HCT116 (cell line): ENCODE measurements around the gene FAM131C. TPM values are rescaled to one million over a fixed set of nuclear protein-coding genes. Genes with fewer than 3 reads are reported as not detected.

Experiments used
- ATAC-seq: fragments of 200-7000 bp; cut with Tn5 transposase; 2 replicates; pipeline ENCODE4 v1.9.1; 2020; ENCODE audit warnings: mild to moderate bottlenecking, moderate library complexity
- BruUV-seq: library from RNA; stranded (reverse); fragments of 400-500 nt; replicated peaks from 2 replicates; lab custom pipeline; 2021; lab: Mats Ljungman, UMichigan
- CTCF ChIA-PET: fragments of 300-600 bp; sonication (Branson Sonifier 250); formaldehyde crosslinking; loops from one replicate; lab custom pipeline; 2021; ENCODE audit warnings: antibody characterized with exemption; lab: Charles Lee
- POLR2A ChIA-PET: fragments of 300-600, 350-600 bp; sonication (Branson Sonifier 250); formaldehyde crosslinking; loops from one replicate; lab custom pipeline; 2021; ENCODE audit warnings: antibody characterized with exemption; lab: Charles Lee
- RAD21 ChIA-PET, 2 experiments: fragments of 300-600 bp; sonication (Branson Sonifier 250); formaldehyde crosslinking; loops; one replicate each; lab custom pipeline; 2023; ENCODE audit warnings: low total read pairs in 2 of 2; ENCODE audit not compliant: uncharacterized antibody in 2 of 2, unreplicated experiment in 2 of 2, low non-redundant PET in 1 of 2; lab: Charles Lee
- DNase-seq: peaks from one replicate; pipeline ENCODE4 v3.0.0-alpha.2; 2010; ENCODE audit warnings: low read depth, low spot score
- H2AFZ ChIP-seq: fragments of 200-600 bp; shearing (Covaris generic), sonication (generic); 2 replicates; pipeline ENCODE4 v1.6.1; 2017; ENCODE audit warnings: low read depth, mixed run types, mixed read lengths, antibody characterized with exemption, low read length; ENCODE audit not compliant: poor library complexity, severe bottlenecking
- H3K27ac ChIP-seq: 2 replicates; pipeline ENCODE4 v1.5.1; 2012; ENCODE audit warnings: low read depth, low read length
- H3K27me3 ChIP-seq: fragments of 200-600 bp; sonication (generic); 2 replicates; pipeline ENCODE4 v1.6.1; 2016; ENCODE audit warnings: mixed run types, low read length, mixed read lengths; ENCODE audit not compliant: insufficient read depth
- H3K36me3 ChIP-seq, 2 experiments: fragments of 200-500 bp in 1 of 2; fragments of 200-600 bp in 1 of 2; sonication (Bioruptor generic) in 1 of 2; sonication (generic) in 1 of 2; 2 replicates each; pipeline versions ENCODE4 v1.5.1 to v1.6.1; 2014 to 2016; ENCODE audit warnings: low read length in 2 of 2, inconsistent platforms in 1 of 2, mixed read lengths in 1 of 2, mixed run types in 1 of 2; ENCODE audit not compliant: insufficient read depth in 2 of 2, control insufficient read depth in 1 of 2
- H3K4me1 ChIP-seq, 2 experiments: fragments of 200-600 bp in 1 of 2; sonication (generic) in 1 of 2; 2 replicates each; pipeline versions ENCODE4 v1.5.1 to v1.6.1; 2012 to 2017; ENCODE audit warnings: low read length in 2 of 2, inconsistent platforms in 1 of 2, mild to moderate bottlenecking in 1 of 2, mixed read lengths in 1 of 2, mixed run types in 1 of 2, moderate library complexity in 1 of 2; ENCODE audit not compliant: insufficient read depth in 2 of 2, control insufficient read depth in 1 of 2
- H3K4me2 ChIP-seq: fragments of 200-600 bp; sonication (generic); 2 replicates; pipeline ENCODE4 v1.6.1; 2017; ENCODE audit warnings: mixed run types, low read length, mixed read lengths
- H3K4me3 ChIP-seq, 2 experiments: fragments of 200-600 bp in 1 of 2; sonication (generic) in 1 of 2; replicated peaks in 1 of 2; 2 replicates each; pipeline ENCODE4 v1.5.1; 2011 to 2016; ENCODE audit warnings: low read length in 2 of 2, control low read depth in 1 of 2, low read depth in 1 of 2, mild to moderate bottlenecking in 1 of 2, mixed read lengths in 1 of 2, mixed run types in 1 of 2
- H3K79me2 ChIP-seq: fragments of 200-600 bp; sonication (generic); 2 replicates; pipeline ENCODE4 v1.6.1; 2017; ENCODE audit warnings: mild to moderate bottlenecking, mixed run types, low read length, moderate library complexity, mixed read lengths; ENCODE audit not compliant: insufficient read depth
- H3K9ac ChIP-seq: fragments of 200-600 bp; sonication (generic); 2 replicates; pipeline ENCODE4 v1.6.1; 2016; ENCODE audit warnings: low read length, mixed read lengths
- H3K9me2 ChIP-seq: fragments of 200-600 bp; sonication (generic), shearing (Covaris generic); 2 replicates; pipeline ENCODE4 v1.6.1; 2017; ENCODE audit warnings: mixed run types, mild to moderate bottlenecking, moderate library complexity; ENCODE audit not compliant: insufficient read depth
- H3K9me3 ChIP-seq, 2 experiments: fragments of 200-500 bp in 1 of 2; fragments of 200-600 bp in 1 of 2; sonication (Bioruptor generic) in 1 of 2; sonication (generic) in 1 of 2; 2 replicates each; pipeline ENCODE4 v1.6.1; 2014 to 2017; ENCODE audit warnings: low read length in 2 of 2, mixed read lengths in 2 of 2, inconsistent platforms in 1 of 2, low read depth in 1 of 2, mild to moderate bottlenecking in 1 of 2, mixed run types in 1 of 2, moderate library complexity in 1 of 2; ENCODE audit not compliant: control insufficient read depth in 1 of 2, insufficient read depth in 1 of 2
- H4K20me1 ChIP-seq: fragments of 200-600 bp; sonication (generic), shearing (Covaris generic); 2 replicates; pipeline ENCODE4 v1.6.1; 2017; ENCODE audit warnings: mixed run types, mild to moderate bottlenecking, moderate library complexity; ENCODE audit not compliant: insufficient read depth
- CBX3 ChIP-seq: IDR thresholded peaks from 2 replicates; pipeline ENCODE4 v1.6.1; 2012; ENCODE audit warnings: low read depth
- CTCF ChIP-seq, 3 experiments: fragments of 200-600 bp in 1 of 3; sonication (generic) in 1 of 3; IDR thresholded peaks in 2 of 3; conservative IDR thresholded peaks in 1 of 3; 2 replicates each; pipeline ENCODE4 v1.5.1; 2012 to 2017; ENCODE audit warnings: low read depth in 2 of 3, low read length in 2 of 3, antibody characterized with exemption in 1 of 3, borderline replicate concordance in 1 of 3, control low read depth in 1 of 3, mild to moderate bottlenecking in 1 of 3, mixed read lengths in 1 of 3, mixed run types in 1 of 3, moderate library complexity in 1 of 3; ENCODE audit not compliant: insufficient read depth in 1 of 3
- EGR1 ChIP-seq: IDR thresholded peaks from 2 replicates; pipeline ENCODE4 v1.6.1; 2012; ENCODE audit warnings: low read depth
- EZH2 ChIP-seq: fragments of 200-600 bp; sonication (generic); IDR thresholded peaks from 2 replicates; pipeline ENCODE4 v1.6.1; 2017; ENCODE audit warnings: antibody characterized with exemption, mixed run types
- EZH2phosphoT487 ChIP-seq: fragments of 200-600 bp; IDR thresholded peaks from 2 replicates; pipeline ENCODE4 v1.6.1; 2018; ENCODE audit warnings: antibody characterized with exemption, borderline replicate concordance
- POLR2A ChIP-seq: IDR thresholded peaks from 2 replicates; pipeline ENCODE4 v1.7.0; 2011; ENCODE audit warnings: borderline replicate concordance; ENCODE audit not compliant: insufficient read depth, insufficient read length; ENCODE audit errors: extremely low read depth
- SIN3A ChIP-seq: IDR thresholded peaks from 2 replicates; pipeline ENCODE4 v1.6.1; 2012; ENCODE audit warnings: low read depth
- SP1 ChIP-seq: IDR thresholded peaks from 2 replicates; pipeline ENCODE4 v1.6.1; 2012; ENCODE audit warnings: low read depth
- SRF ChIP-seq: IDR thresholded peaks from 2 replicates; pipeline ENCODE4 v1.6.1; 2012; ENCODE audit warnings: low read depth
- ZNF274 ChIP-seq: fragments of 200-500 bp; sonication (Bioruptor generic); IDR thresholded peaks from 2 replicates; pipeline ENCODE4 v1.6.1; 2014; ENCODE audit warnings: mild to moderate bottlenecking, low read depth, low read length, inconsistent platforms
- intact Hi-C: fragments of 100-400 bp; cut with micrococcal nuclease; formaldehyde crosslinking; loops from 2 replicates; pipeline ENCODE4 v1.10.0; 2022
- total RNA-seq: library from RNA; stranded (reverse); gene quantifications from one replicate; pipeline ENCODE4 v1.2.1, GENCODE V29; 2021; ENCODE audit not compliant: unreplicated experiment

Gene FAM131C
- total RNA-seq, 1 experiment from 2014 or later: 11.6 TPM

- Histone ChIP-seq H3K9me2 (no peaks in the 10 kb centered on the region), H3K27ac (no peak overlapping the region), H3K4me3 (no peak overlapping the region), H3K4me2 (no peak overlapping the region), H3K4me1 (peaks cover 3 to 21% of the 10 kb centered on the region in 2 experiments; a peak in 3 of 4 replicates), H3K9me3 (no peaks in the 10 kb centered on the region), H3K36me3 (no peaks in the 10 kb centered on the region), H3K79me2 (no peaks in the 10 kb centered on the region), H4K20me1 (no peaks in the 10 kb centered on the region), H2AFZ (no peak overlapping the region), H3K9ac (no peak overlapping the region), H3K27me3 (no peaks in the 10 kb centered on the region)
- POLR2A ChIA-PET: no interaction called here
- TF ChIP-seq SIN3A (no peak), POLR2A (no peak)
- CTCF ChIA-PET: no interaction called here
- no peak for ATAC-seq
- RAD21 ChIA-PET: no interaction called here
- DNase-seq: no peak
- intact Hi-C loops: no loop called here
- no TSS peak for BruUV-seq
Measured at GRCh38 chr1:16085522-16085921, 12.1 kb upstream of the FAM131C start.

DNA sequence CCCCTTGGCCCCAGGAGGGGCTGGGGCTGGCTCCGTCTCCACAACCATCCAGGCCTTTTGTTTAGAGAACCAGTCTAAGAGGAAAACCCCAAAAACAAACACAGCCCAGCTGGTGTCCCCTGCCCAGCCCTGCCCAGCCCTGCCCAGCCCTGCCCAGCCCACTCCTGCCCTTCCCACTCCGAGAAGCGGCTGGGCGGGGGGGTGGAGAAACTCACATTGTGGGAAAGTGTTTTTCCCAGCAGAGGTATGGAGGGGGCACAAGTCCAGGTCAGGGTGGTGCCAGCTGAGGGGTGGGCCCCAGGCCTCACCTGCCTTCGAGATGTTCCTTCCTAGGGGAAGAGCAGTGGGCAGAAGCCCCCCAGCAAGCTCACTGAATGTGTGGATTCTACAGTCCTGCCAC, 10.0 kb upstream of the FAM131C start:
- H3K4me1 ChIP-seq: peaks cover 5 to 26% of the 10 kb centered on the region in 2 experiments

More for the DNA sequence above, 10.0 kb upstream of the FAM131C start:
- H3K27me3 ChIP-seq: no peaks in the 10 kb centered on the region
- H3K36me3 ChIP-seq: no peaks in the 10 kb centered on the region
- H2AFZ ChIP-seq: no peak overlapping the region
- H3K9ac ChIP-seq: no peak overlapping the region
- no peak for ATAC-seq
- ChIA-PET POLR2A (interaction anchor here (1.3 to 1.7 kb wide), 3 partner anchors 60 to 123 kb away, joined by 5 to 7 read pairs (median 6); no protein-coding TSS in a partner anchor), RAD21 (interaction anchor here in 1 of 2 experiments (1.0 to 1.6 kb wide), 2 partner anchors 105 to 124 kb away, joined by 3 to 5 read pairs; no protein-coding TSS in a partner anchor), CTCF (interaction anchor here (1.1 to 7.9 kb wide), 7 partner anchors 10 to 161 kb away, joined by 3 to 222 read pairs (median 11); partner anchors contain the start of genes EPHA2 and FAM131C)
- H3K4me3 ChIP-seq: no peak overlapping the region
- no peaks in the 10 kb centered on the region for H4K20me1 ChIP-seq
- no peak for DNase-seq
- no peaks in the 10 kb centered on the region for H3K79me2 ChIP-seq
- no TSS peak for BruUV-seq
- intact Hi-C loops: no loop called here
- no peak overlapping the region for H3K4me2 ChIP-seq
- H3K27ac ChIP-seq: no peak overlapping the region
- H3K9me2 ChIP-seq: no peaks in the 10 kb centered on the region
- no peaks in the 10 kb centered on the region for H3K9me3 ChIP-seq
- TF ChIP-seq SP1: no peak
- TF ChIP-seq EZH2: no peak
- TF ChIP-seq CBX3: no peak
- no peak for TF ChIP-seq EZH2phosphoT487
- TF ChIP-seq EGR1: no peak
- TF ChIP-seq POLR2A: no peak
- no peak for TF ChIP-seq CTCF (IDR thresholded peaks at IDR 0.05 in 2 of 3, conservative IDR thresholded peaks at IDR 0.05 in 1 of 3; ENCODE audit: borderline replicate concordance in 1 of 3, insufficient read depth in 1 of 3, low read depth in 2 of 3, low read length in 2 of 3)
- no peak for TF ChIP-seq SRF
- no peak for TF ChIP-seq ZNF274
